Neuronal stem cell (in vitro differentiated cells): ENCODE data around the gene DIP2C.

ENCODE experiments used
- DNase-seq: peaks from one replicate; pipeline ENCODE4 v3.0.0-alpha.2; 2013; ENCODE audit warnings: low spot score
- H2AFZ ChIP-seq: one replicate; pipeline ENCODE4 v1.6.1; 2013; ENCODE audit warnings: mild to moderate bottlenecking, low read length, inconsistent platforms
- H2AK5ac ChIP-seq: 2 replicates; pipeline ENCODE4 v1.6.1; 2013; ENCODE audit warnings: low read depth, mild to moderate bottlenecking, inconsistent platforms, low read length, moderate library complexity, mixed read lengths
- H2BK120ac ChIP-seq: 2 replicates; pipeline ENCODE4 v1.6.1; 2013; ENCODE audit warnings: low read depth, mild to moderate bottlenecking, inconsistent platforms, low read length, moderate library complexity, mixed read lengths
- H2BK12ac ChIP-seq: one replicate; pipeline ENCODE4 v1.6.1; 2013; ENCODE audit warnings: low read length, inconsistent platforms
- H2BK15ac ChIP-seq: 2 replicates; pipeline ENCODE4 v1.6.1; 2013; ENCODE audit warnings: mild to moderate bottlenecking, low read length, inconsistent platforms, mixed read lengths
- H2BK5ac ChIP-seq: one replicate; pipeline ENCODE4 v1.6.1; 2013; ENCODE audit warnings: inconsistent platforms, mild to moderate bottlenecking, low read length, moderate library complexity
- H3K14ac ChIP-seq: one replicate; pipeline ENCODE4 v1.6.1; 2013; ENCODE audit warnings: low read length, inconsistent platforms
- H3K18ac ChIP-seq: 2 replicates; pipeline ENCODE4 v1.6.1; 2013; ENCODE audit warnings: low read length, inconsistent platforms
- H3K23ac ChIP-seq: 2 replicates; pipeline ENCODE4 v1.6.1; 2013; ENCODE audit warnings: low read depth, mild to moderate bottlenecking, mixed read lengths, low read length, inconsistent platforms; ENCODE audit not compliant: poor library complexity
- H3K27ac ChIP-seq: replicated peaks from 3 replicates; pipeline ENCODE4 v1.5.1; 2013; ENCODE audit warnings: low read length, inconsistent platforms
- H3K27me3 ChIP-seq, 3 experiments: 2 replicates each; pipeline ENCODE4 v1.6.1; 2013; ENCODE audit warnings: low read length in 3 of 3, mild to moderate bottlenecking in 2 of 3, inconsistent platforms in 1 of 3, low read depth in 1 of 3, mixed read lengths in 1 of 3, moderate library complexity in 1 of 3; ENCODE audit not compliant: control insufficient read depth in 3 of 3, insufficient read depth in 3 of 3
- H3K36me3 ChIP-seq, 2 donors: replicated peaks in 1 of 2; 2 replicates each; pipeline ENCODE4 v1.6.1; 2013; ENCODE audit warnings: low read length in 2 of 2; ENCODE audit not compliant: control insufficient read depth in 2 of 2, insufficient read depth in 2 of 2
- H3K4ac ChIP-seq: 2 replicates; pipeline ENCODE4 v1.6.1; 2013; ENCODE audit warnings: inconsistent platforms, mild to moderate bottlenecking, low read length, moderate library complexity
- H3K4me1 ChIP-seq, 2 donors: 1 replicate in 1 of 2; 2 replicates in 1 of 2; pipeline ENCODE4 v1.6.1; 2013; ENCODE audit warnings: low read length in 2 of 2, low read depth in 1 of 2; ENCODE audit not compliant: control insufficient read depth in 2 of 2, insufficient read depth in 1 of 2
- H3K4me2 ChIP-seq: one replicate; pipeline ENCODE4 v1.6.1; 2013; ENCODE audit warnings: mild to moderate bottlenecking, low read length, inconsistent platforms; ENCODE audit not compliant: insufficient read depth, poor library complexity, severe bottlenecking
- H3K4me3 ChIP-seq, 2 donors: 2 replicates each; pipeline ENCODE4 v1.5.1; 2013; ENCODE audit warnings: low read length in 2 of 2, mild to moderate bottlenecking in 2 of 2, inconsistent platforms in 1 of 2, moderate library complexity in 1 of 2
- H3K79me1 ChIP-seq: one replicate; pipeline ENCODE4 v1.6.1; 2013; ENCODE audit warnings: low read depth, mild to moderate bottlenecking, inconsistent platforms, low read length, moderate library complexity
- H3K9ac ChIP-seq: one replicate; pipeline ENCODE4 v1.6.1; 2013; ENCODE audit warnings: mild to moderate bottlenecking, low read depth, low read length, inconsistent platforms; ENCODE audit not compliant: poor library complexity
- H3K9me3 ChIP-seq, 2 donors: replicated peaks in 1 of 2; 2 replicates each; pipeline versions ENCODE3 to v1.6.1; 2013; ENCODE audit warnings: low read length in 2 of 2, mild to moderate bottlenecking in 2 of 2, inconsistent platforms in 1 of 2, low read depth in 1 of 2, mixed read lengths in 1 of 2, moderate library complexity in 1 of 2; ENCODE audit not compliant: control insufficient read depth in 2 of 2, insufficient read depth in 1 of 2
- H4K8ac ChIP-seq: one replicate; pipeline ENCODE4 v1.6.1; 2013; ENCODE audit warnings: low read depth, mild to moderate bottlenecking, inconsistent platforms, low read length, moderate library complexity
- H4K91ac ChIP-seq: one replicate; pipeline ENCODE4 v1.6.1; 2013; ENCODE audit warnings: low read length, low read depth, mild to moderate bottlenecking, inconsistent platforms; ENCODE audit not compliant: poor library complexity
- WGBS, 2 donors: extraction: QIAGEN DNeasy Blood & Tissue Kit; methylation state at CpG; one replicate each; pipeline ENCODE4 v1.1.7; 2013; ENCODE audit warnings: missing lambda C conversion rate in 2 of 2, mixed read lengths in 1 of 2; ENCODE audit not compliant: insufficient read length in 2 of 2, insufficient replicate concordance in 1 of 2; ENCODE audit errors: extremely low coverage in 2 of 2; 5-methylcytosine and 5-hydroxymethylcytosine counted together

The DIP2C gene

GRCh38 chr10:594584-595270, 94.7 kb downstream of the DIP2C start:
- Histone ChIP-seq H3K14ac (no peak overlapping the region), H3K18ac (no peak overlapping the region), H3K4ac (no peak overlapping the region), H2BK120ac (no peak overlapping the region), H3K4me1 (peaks cover 21 to 22% of the 10 kb centered on the region in 2 donors), H3K4me2 (no peak overlapping the region), H2BK15ac (no peak overlapping the region), H2AFZ (no peak overlapping the region), H3K9me3 (no peaks in the 10 kb centered on the region), H2AK5ac (no peak overlapping the region), H2BK12ac (no peak overlapping the region), H3K4me3 (no peak overlapping the region), H3K9ac (no peak overlapping the region), H4K91ac (no peak overlapping the region), H3K27ac (no peak overlapping the region), H3K79me1 (peaks cover 21% of the 10 kb centered on the region), H3K23ac (no peak overlapping the region), H2BK5ac (no peak overlapping the region), H3K27me3 (no peaks in the 10 kb centered on the region), H4K8ac (no peak overlapping the region), H3K36me3 (no peaks in the 10 kb centered on the region)
- WGBS, 2 donors: no CpG with 5 or more reads among the region's 28 CpGs
- no peak for DNase-seq

- H2BK5ac ChIP-seq: no peak overlapping the region
- no peak overlapping the region for H4K8ac ChIP-seq
- H3K4me2 ChIP-seq: no peak overlapping the region
- no peak overlapping the region for H3K9ac ChIP-seq
- no peak for DNase-seq
- no peak overlapping the region for H3K18ac ChIP-seq
- H3K4me1 ChIP-seq: peaks cover 14 to 16% of the 10 kb centered on the region in 2 donors
- no peak overlapping the region for H3K23ac ChIP-seq
- no peaks in the 10 kb centered on the region for H3K36me3 ChIP-seq
- H3K4ac ChIP-seq: no peak overlapping the region
- H3K27me3 ChIP-seq: no peaks in the 10 kb centered on the region
- no peak overlapping the region for H2BK120ac ChIP-seq
- H2BK15ac ChIP-seq: no peak overlapping the region
- WGBS, 2 donors: no CpG with 5 or more reads among the region's 17 CpGs
- no peak overlapping the region for H2BK12ac ChIP-seq
- H3K27ac ChIP-seq: no peak overlapping the region
- no peak overlapping the region for H2AK5ac ChIP-seq
- H3K4me3 ChIP-seq: no peak overlapping the region
- H2AFZ ChIP-seq: no peak overlapping the region
- peaks cover 20% of the 10 kb centered on the region for H3K79me1 ChIP-seq
- no peak overlapping the region for H4K91ac ChIP-seq
- no peaks in the 10 kb centered on the region for H3K9me3 ChIP-seq
- peak overlapping the region; percentile 10 for H3K14ac ChIP-seq
Observed at GRCh38 chr10:593901-594457, 95.5 kb downstream of the DIP2C start.

- no peak overlapping the region for H2BK5ac ChIP-seq
- H4K91ac ChIP-seq: no peak overlapping the region
- no peak overlapping the region for H2BK120ac ChIP-seq
- no peak overlapping the region for H2BK15ac ChIP-seq
- peaks cover 9 to 13% of the 10 kb centered on the region in 2 donors for H3K4me1 ChIP-seq
- H4K8ac ChIP-seq: no peak overlapping the region
- no peak overlapping the region for H3K27ac ChIP-seq
- no peak overlapping the region for H2AFZ ChIP-seq
- no CpG with 5 or more reads among the region's 15 CpGs for WGBS, 2 donors
- peaks cover 22% of the 10 kb centered on the region for H3K79me1 ChIP-seq
- H3K18ac ChIP-seq: peak overlapping the region; percentile 40
- no peak overlapping the region for H3K9ac ChIP-seq
- H3K23ac ChIP-seq: no peak overlapping the region
- no peak for DNase-seq
- no peak overlapping the region for H3K4me2 ChIP-seq
- H3K4ac ChIP-seq: no peak overlapping the region
- H3K9me3 ChIP-seq: no peaks in the 10 kb centered on the region
- H2AK5ac ChIP-seq: no peak overlapping the region
- no peaks in the 10 kb centered on the region for H3K27me3 ChIP-seq
- H2BK12ac ChIP-seq: no peak overlapping the region
- no peak overlapping the region for H3K4me3 ChIP-seq
- H3K36me3 ChIP-seq: no peaks in the 10 kb centered on the region
- H3K14ac ChIP-seq: no peak overlapping the region
Observed at GRCh38 chr10:593421-593820, 96.0 kb downstream of the DIP2C start.

GRCh38 chr10:593016-593415, 96.5 kb downstream of the DIP2C start:
- Histone ChIP-seq H3K4ac (no peak overlapping the region), H3K14ac (no peak overlapping the region), H3K27ac (no peak overlapping the region), H3K9ac (no peak overlapping the region), H2BK12ac (no peak overlapping the region), H4K8ac (no peak overlapping the region), H3K18ac (no peak overlapping the region), H2AFZ (no peak overlapping the region), H2BK120ac (no peak overlapping the region), H3K4me3 (no peak overlapping the region), H3K27me3 (no peaks in the 10 kb centered on the region), H3K36me3 (no peaks in the 10 kb centered on the region), H3K79me1 (peaks cover 22% of the 10 kb centered on the region), H2BK5ac (no peak overlapping the region), H4K91ac (no peak overlapping the region), H3K4me1 (peaks cover 5 to 10% of the 10 kb centered on the region in 2 donors), H3K9me3 (no peaks in the 10 kb centered on the region), H3K4me2 (no peak overlapping the region), H3K23ac (no peak overlapping the region), H2BK15ac (no peak overlapping the region), H2AK5ac (no peak overlapping the region)
- WGBS, 2 donors: no CpG with 5 or more reads among the region's 7 CpGs
- no peak for DNase-seq
